Measurements from ENCODE around the gene NTPCR.

DNA sequence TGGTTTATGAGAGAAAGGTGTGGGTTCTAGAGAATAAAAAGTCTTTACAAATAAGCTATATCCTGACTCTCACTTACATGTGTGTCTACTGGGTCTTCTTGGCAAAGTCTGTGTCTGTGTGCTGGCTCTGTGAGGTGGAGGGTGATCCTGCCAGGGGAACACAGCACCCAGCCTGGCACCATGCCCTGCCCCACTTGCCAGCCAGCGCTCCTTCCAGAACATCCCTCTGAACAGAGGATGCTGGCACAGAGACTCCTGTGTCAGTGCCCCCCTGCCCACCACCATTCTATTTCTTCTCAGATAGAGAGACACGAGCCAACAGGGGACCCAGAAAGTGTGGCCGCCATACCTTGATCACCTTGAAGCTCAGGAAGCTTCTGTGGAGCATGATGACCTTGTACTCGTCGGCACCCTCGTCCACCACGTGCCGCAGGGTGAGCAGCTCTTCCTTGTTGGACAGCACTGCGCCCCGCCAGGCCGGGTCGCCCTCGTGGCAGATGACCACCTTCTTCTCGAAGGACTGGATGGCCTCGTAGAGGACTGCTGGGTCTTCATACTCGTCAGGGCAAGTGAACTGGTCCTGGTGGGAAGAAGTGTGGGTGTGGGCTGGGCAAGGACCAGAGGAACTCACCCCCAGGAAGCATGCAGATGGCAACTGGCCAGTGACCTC lies 49.7 kb downstream of the NTPCR start:
- TF ChIP-seq POLR2A (IDR thresholded peaks at IDR 0.05): no peak
- TF ChIP-seq, protein P1, sequence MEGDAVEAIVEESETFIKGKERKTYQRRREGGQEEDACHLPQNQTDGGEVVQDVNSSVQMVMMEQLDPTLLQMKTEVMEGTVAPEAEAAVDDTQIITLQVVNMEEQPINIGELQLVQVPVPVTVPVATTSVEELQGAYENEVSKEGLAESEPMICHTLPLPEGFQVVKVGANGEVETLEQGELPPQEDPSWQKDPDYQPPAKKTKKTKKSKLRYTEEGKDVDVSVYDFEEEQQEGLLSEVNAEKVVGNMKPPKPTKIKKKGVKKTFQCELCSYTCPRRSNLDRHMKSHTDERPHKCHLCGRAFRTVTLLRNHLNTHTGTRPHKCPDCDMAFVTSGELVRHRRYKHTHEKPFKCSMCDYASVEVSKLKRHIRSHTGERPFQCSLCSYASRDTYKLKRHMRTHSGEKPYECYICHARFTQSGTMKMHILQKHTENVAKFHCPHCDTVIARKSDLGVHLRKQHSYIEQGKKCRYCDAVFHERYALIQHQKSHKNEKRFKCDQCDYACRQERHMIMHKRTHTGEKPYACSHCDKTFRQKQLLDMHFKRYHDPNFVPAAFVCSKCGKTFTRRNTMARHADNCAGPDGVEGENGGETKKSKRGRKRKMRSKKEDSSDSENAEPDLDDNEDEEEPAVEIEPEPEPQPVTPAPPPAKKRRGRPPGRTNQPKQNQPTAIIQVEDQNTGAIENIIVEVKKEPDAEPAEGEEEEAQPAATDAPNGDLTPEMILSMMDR (IDR thresholded peaks at IDR 0.05): no peak
